ENCODE data around the gene MYT1. TPM values are rescaled to one million over a fixed set of nuclear protein-coding genes. Genes with fewer than 3 reads are reported as not detected.

The MYT1 gene
- polyA plus RNA-seq, 1 of the 3 experiments (the other 2 are of a cell fraction) = 0.10 TPM

DNA sequence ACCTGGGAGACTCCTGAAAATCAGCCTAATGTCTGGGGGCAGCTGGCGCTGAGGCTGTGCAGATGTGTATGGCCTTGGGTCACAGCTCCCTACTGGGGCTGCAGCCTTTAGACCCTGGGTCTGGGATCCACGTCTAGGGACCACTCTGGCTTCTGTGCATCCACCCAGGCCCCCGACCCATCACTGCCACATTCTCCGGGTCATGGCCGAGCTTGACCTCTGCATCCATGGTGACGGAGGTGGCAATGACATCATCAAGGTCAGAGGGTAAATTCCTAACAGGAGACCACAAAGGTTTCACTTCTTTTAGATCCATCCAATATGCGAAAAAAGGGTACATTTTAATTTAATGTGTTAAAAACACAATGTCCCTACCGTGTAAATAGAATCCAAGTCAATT is 76.8 kb downstream of the MYT1 start:
- DNase-seq = no peak
- POLR2A ChIA-PET = no interaction called here

More for the DNA sequence above, 76.8 kb downstream of the MYT1 start:
- no peaks in the 10 kb centered on the region for H3K4me1 ChIP-seq (ENCODE audit: control insufficient read depth in 1 of 2, insufficient read depth in 2 of 2, low read depth in 1 of 2, low read length in 1 of 2)
- no peak overlapping the region for H3K4me2 ChIP-seq
- no peak for TF ChIP-seq MEF2A (IDR thresholded peaks at IDR 0.05; ENCODE audit: borderline replicate concordance, low read depth)
- TF ChIP-seq IRF3 (IDR thresholded peaks at IDR 0.05; ENCODE audit: low read depth, low read length) = no peak
- no peak for TF ChIP-seq SMC3 (IDR thresholded peaks at IDR 0.05; ENCODE audit: low read depth, low read length)
- no peak for TF ChIP-seq RAD21 (IDR thresholded peaks at IDR 0.05; ENCODE audit: low read length)
- TF ChIP-seq, protein P1, sequence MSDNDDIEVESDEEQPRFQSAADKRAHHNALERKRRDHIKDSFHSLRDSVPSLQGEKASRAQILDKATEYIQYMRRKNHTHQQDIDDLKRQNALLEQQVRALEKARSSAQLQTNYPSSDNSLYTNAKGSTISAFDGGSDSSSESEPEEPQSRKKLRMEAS (IDR thresholded peaks at IDR 0.05; ENCODE audit: low read depth) = no peak
- TF ChIP-seq TCF12 (IDR thresholded peaks at IDR 0.05) = no peak
- no peak for TF ChIP-seq YY1 (IDR thresholded peaks at IDR 0.05; ENCODE audit: low read depth)
- TF ChIP-seq, protein P2, sequence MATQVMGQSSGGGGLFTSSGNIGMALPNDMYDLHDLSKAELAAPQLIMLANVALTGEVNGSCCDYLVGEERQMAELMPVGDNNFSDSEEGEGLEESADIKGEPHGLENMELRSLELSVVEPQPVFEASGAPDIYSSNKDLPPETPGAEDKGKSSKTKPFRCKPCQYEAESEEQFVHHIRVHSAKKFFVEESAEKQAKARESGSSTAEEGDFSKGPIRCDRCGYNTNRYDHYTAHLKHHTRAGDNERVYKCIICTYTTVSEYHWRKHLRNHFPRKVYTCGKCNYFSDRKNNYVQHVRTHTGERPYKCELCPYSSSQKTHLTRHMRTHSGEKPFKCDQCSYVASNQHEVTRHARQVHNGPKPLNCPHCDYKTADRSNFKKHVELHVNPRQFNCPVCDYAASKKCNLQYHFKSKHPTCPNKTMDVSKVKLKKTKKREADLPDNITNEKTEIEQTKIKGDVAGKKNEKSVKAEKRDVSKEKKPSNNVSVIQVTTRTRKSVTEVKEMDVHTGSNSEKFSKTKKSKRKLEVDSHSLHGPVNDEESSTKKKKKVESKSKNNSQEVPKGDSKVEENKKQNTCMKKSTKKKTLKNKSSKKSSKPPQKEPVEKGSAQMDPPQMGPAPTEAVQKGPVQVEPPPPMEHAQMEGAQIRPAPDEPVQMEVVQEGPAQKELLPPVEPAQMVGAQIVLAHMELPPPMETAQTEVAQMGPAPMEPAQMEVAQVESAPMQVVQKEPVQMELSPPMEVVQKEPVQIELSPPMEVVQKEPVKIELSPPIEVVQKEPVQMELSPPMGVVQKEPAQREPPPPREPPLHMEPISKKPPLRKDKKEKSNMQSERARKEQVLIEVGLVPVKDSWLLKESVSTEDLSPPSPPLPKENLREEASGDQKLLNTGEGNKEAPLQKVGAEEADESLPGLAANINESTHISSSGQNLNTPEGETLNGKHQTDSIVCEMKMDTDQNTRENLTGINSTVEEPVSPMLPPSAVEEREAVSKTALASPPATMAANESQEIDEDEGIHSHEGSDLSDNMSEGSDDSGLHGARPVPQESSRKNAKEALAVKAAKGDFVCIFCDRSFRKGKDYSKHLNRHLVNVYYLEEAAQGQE (IDR thresholded peaks at IDR 0.05; ENCODE audit: low read depth, low read length) = no peak
- TF ChIP-seq EZH2phosphoT487 (IDR thresholded peaks at IDR 0.05; ENCODE audit: borderline replicate concordance, low read depth) = no peak
- no peak for TF ChIP-seq EP300 (IDR thresholded peaks at IDR 0.05; ENCODE audit: borderline replicate concordance in 1 of 2, low read depth in 1 of 2, low read length in 1 of 2)
- TF ChIP-seq RCOR1 (IDR thresholded peaks at IDR 0.05; ENCODE audit: low read length) = no peak
- TF ChIP-seq FOSL2 (IDR thresholded peaks at IDR 0.05; ENCODE audit: borderline replicate concordance, low read depth) = no peak
- H3K4me3 ChIP-seq (ENCODE audit: low read depth in 2 of 2, low read length in 1 of 2) = no peak overlapping the region
- peaks cover 12% of the 10 kb centered on the region; the same call in 1 of the 2 replicates for H3K27me3 ChIP-seq (ENCODE audit: insufficient read depth)
- no peaks in the 10 kb centered on the region for H3K9me2 ChIP-seq
- H3K27ac ChIP-seq (ENCODE audit: low read depth in 2 of 2, low read length in 1 of 2) = no peak overlapping the region
- no peaks in the 10 kb centered on the region for H3K79me2 ChIP-seq (ENCODE audit: insufficient read depth)
- H3K36me3 ChIP-seq (replicated peaks in 1 of 2; ENCODE audit: control insufficient read depth in 1 of 2, insufficient read depth in 2 of 2, low read length in 1 of 2) = no peaks in the 10 kb centered on the region
- no peaks in the 10 kb centered on the region for H3F3A ChIP-seq (replicated peaks; ENCODE audit: insufficient read depth)
- no peak overlapping the region for H3K9ac ChIP-seq
- no peaks in the 10 kb centered on the region for H3K9me3 ChIP-seq
- CTCF ChIA-PET = no interaction called here
- H2AFZ ChIP-seq (ENCODE audit: low read depth) = no peak overlapping the region
- no peaks in the 10 kb centered on the region for H4K20me1 ChIP-seq (ENCODE audit: insufficient read depth)
- WGBS (ENCODE audit: low lambda C conversion rate) = 55% methylated on average over 7 of the region's 8 CpGs
